Measurements from ENCODE around the gene PPEF2. TPM values are rescaled to one million over a fixed set of nuclear protein-coding genes. Genes with fewer than 3 reads are reported as not detected.
"Not testable (repeated sequence)": the region's sequence is repeated elsewhere in the genome, so short reads cannot be mapped to it uniquely, and the experiment has no call there.

The PPEF2 gene
- under 1 TPM in 2 of 4 donors, not detected in 2; 0.06 to 0.11 TPM for polyA plus RNA-seq (ENCODE audit: insufficient read length in 4 of 4)

- DNase-seq (ENCODE audit: low read depth in 4 of 4, low spot score in 3 of 4), result no peak
Observed at GRCh38 chr4:75902352-75902751, at the start of gene PPEF2. PPEF2 (minus strand) TSS chr4:75902452; CDS start chr4:75896325, 6,127 bp downstream.

GRCh38 chr4:75950213-75950815 is 48.1 kb upstream of the PPEF2 start:
- no peak for DNase-seq (ENCODE audit: low read depth in 4 of 4, low spot score in 3 of 4)

GRCh38 chr4:75948822-75949444 is 46.7 kb upstream of the PPEF2 start:
- no peak for DNase-seq (ENCODE audit: low read depth in 4 of 4, low spot score in 3 of 4)

- peak in 3 of 4 donors; percentile 8 to 24 (median 22) for DNase-seq (ENCODE audit: low read depth in 4 of 4, low spot score in 3 of 4)
Observed at GRCh38 chr4:75940692-75941253, 38.5 kb upstream of the PPEF2 start, which contains the start of gene NAAA. NAAA (minus strand) TSS chr4:75941013; CDS start chr4:75940949, 64 bp downstream.

GRCh38 chr4:75939890-75940691 is 37.8 kb upstream of the PPEF2 start:
- DNase-seq (ENCODE audit: low read depth in 4 of 4, low spot score in 3 of 4), result peak; percentile 16 to 31 (median 26)

- DNase-seq (ENCODE audit: low read depth in 4 of 4, low spot score in 3 of 4), result no peak
Observed at GRCh38 chr4:75935628-75936027, 33.4 kb upstream of the PPEF2 start.

GRCh38 chr4:75930152-75930551 is 27.9 kb upstream of the PPEF2 start:
- DNase-seq (ENCODE audit: low read depth in 4 of 4, low spot score in 3 of 4), result no peak

GRCh38 chr4:75924916-75925315 is 22.7 kb upstream of the PPEF2 start:
- DNase-seq (ENCODE audit: low read depth in 4 of 4, low spot score in 3 of 4), result not testable (repeated sequence)

- DNase-seq (ENCODE audit: low read depth in 4 of 4, low spot score in 3 of 4), result no peak
Observed at GRCh38 chr4:75924309-75924827, 22.1 kb upstream of the PPEF2 start.

- no peak for DNase-seq (ENCODE audit: low read depth in 4 of 4, low spot score in 3 of 4)
Observed at GRCh38 chr4:75922588-75922987, 20.3 kb upstream of the PPEF2 start.

- no peak for DNase-seq (ENCODE audit: low read depth in 4 of 4, low spot score in 3 of 4)
Observed at GRCh38 chr4:75921910-75922309, 19.7 kb upstream of the PPEF2 start.

GRCh38 chr4:75920327-75920726 is 18.1 kb upstream of the PPEF2 start:
- DNase-seq (ENCODE audit: low read depth in 4 of 4, low spot score in 3 of 4), result no peak

- no peak for DNase-seq (ENCODE audit: low read depth in 4 of 4, low spot score in 3 of 4)
Observed at GRCh38 chr4:75919920-75920319, 17.7 kb upstream of the PPEF2 start.

GRCh38 chr4:75916091-75916661 is 13.9 kb upstream of the PPEF2 start:
- DNase-seq (ENCODE audit: low read depth in 4 of 4, low spot score in 3 of 4), result peak in 2 of 4 donors; percentile 22 to 41

- DNase-seq (ENCODE audit: low read depth in 4 of 4, low spot score in 3 of 4), result no peak
Observed at GRCh38 chr4:75912968-75913367, 10.7 kb upstream of the PPEF2 start.

- not testable (repeated sequence) for DNase-seq (ENCODE audit: low read depth in 4 of 4, low spot score in 3 of 4)
Observed at GRCh38 chr4:75910831-75911230, 8.6 kb upstream of the PPEF2 start.

GRCh38 chr4:75909405-75909804 is 7.2 kb upstream of the PPEF2 start:
- DNase-seq (ENCODE audit: low read depth in 4 of 4, low spot score in 3 of 4), result no peak

GRCh38 chr4:75908555-75908954 is 6.3 kb upstream of the PPEF2 start:
- DNase-seq (ENCODE audit: low read depth in 4 of 4, low spot score in 3 of 4), result peak in 1 of 4 donors; percentile 6

GRCh38 chr4:75907966-75908365 is 5.7 kb upstream of the PPEF2 start:
- DNase-seq (ENCODE audit: low read depth in 4 of 4, low spot score in 3 of 4), result no peak

- DNase-seq (ENCODE audit: low read depth in 4 of 4, low spot score in 3 of 4), result no peak
Observed at GRCh38 chr4:75904076-75904475, 1.8 kb upstream of the PPEF2 start.

- DNase-seq (ENCODE audit: low read depth in 4 of 4, low spot score in 3 of 4), result no peak
Observed at GRCh38 chr4:75898536-75898935, 3.7 kb downstream of the PPEF2 start.
